HG02973 (cell line): ENCODE results near the gene AFAP1L1.
A peak's percentile ranks its signal among the peaks of the same experiment; 100 is the strongest.

Source experiments
- ATAC-seq: cut with Tn5 transposase; IDR thresholded peaks from one replicate; pipeline ENCODE4 v1.9.1; 2021; ENCODE audit warnings: moderate library complexity; ENCODE audit not compliant: unreplicated experiment

The AFAP1L1 gene

DNA sequence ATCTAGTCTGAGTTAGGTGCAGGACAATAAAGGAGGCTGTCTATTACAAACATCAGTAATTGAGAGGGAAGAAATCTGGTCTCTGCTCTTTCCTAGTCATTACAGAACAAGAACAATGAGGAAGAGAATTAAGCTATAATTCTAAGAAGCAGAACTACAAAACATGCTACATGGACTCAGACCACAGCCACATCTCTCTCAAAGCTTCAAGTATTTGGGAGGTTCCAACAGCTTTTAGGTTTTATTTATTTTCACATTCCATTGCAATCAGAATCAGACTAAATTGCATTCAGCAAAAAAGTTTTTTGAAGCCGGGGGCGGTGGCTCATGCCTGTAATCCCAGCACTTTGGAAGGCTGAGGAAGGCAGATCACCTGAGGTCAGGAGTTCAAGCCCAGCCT lies 72.5 kb downstream of the AFAP1L1 start:
- no peak for ATAC-seq

DNA sequence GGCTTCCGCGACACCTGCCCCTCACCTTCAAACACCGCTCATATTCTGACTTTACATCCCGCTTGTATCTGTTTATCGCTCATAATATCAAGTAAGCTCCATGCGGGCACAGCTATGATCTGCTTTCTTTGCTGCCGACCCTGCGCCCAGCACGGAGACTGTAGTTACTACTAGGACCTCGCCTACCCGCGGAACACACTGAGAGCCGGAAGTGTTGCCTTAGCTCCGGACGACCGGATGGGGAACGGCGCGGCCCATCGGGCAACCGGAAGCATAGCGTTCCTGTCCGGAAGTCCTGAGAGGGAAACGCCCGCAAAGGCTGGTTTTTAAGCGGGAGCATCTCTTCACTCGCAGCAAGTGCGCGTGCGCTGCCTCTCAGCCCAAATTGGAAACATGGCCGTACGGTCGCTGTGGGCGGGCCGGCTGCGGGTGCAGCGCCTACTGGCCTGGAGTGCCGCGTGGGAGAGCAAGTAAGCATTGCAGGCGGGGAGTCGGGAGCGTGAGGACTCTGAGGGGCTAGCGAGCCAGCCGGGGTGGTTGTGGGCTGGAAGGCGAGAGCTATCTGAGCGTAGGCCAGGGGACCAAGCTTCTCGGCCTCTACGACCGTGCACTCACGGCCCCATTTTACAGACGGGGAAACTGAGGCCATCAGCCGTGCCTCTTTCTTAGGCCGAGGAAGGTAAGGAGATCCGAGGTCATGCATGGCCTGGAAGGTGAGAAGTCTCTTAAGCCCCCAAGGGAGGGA lies 73.7 kb downstream of the AFAP1L1 start, which contains the start of gene GRPEL2:
TSS of gene GRPEL2 (plus strand) at position 353 of the 745 bp plus-strand sequence. CDS start at position 394, 41 bp downstream.
- ATAC-seq = peak; percentile 97

DNA sequence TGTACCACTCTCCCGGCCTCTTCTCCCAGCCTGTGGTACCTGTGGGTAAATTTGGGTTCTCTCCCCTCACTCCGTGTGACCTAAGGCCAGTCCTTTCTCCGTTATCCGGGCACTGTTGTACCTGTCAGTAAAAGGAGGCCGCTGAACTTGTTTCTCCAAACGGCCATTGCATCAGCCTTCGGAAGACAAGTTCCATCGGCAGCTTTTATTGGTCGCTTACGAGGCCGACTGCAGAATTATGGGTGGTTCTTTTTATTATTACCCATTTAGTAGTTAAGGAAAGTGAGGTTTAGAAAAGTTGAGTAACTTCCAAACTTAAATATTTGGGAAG lies 74.2 kb downstream of the AFAP1L1 start:
- peak; percentile 0 for ATAC-seq

DNA sequence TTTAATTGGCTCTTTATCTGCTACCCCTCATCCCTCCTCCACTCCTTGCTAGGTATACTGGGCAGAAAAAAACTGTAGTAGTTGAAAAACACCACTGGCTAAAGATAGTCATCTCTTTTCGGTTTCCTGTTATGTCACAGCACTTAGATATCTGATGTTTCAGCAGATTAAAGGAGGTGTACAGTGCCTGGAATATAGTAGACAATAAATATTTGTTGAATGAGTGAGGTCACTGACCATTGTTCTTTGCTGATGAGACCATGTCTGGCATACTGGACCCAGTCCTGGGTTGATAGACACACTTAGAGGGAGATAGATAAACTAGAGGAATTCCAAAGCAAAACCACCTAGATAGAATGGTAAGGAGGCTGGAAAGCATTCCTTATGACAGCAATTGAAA lies 76.9 kb downstream of the AFAP1L1 start:
- no peak for ATAC-seq

DNA sequence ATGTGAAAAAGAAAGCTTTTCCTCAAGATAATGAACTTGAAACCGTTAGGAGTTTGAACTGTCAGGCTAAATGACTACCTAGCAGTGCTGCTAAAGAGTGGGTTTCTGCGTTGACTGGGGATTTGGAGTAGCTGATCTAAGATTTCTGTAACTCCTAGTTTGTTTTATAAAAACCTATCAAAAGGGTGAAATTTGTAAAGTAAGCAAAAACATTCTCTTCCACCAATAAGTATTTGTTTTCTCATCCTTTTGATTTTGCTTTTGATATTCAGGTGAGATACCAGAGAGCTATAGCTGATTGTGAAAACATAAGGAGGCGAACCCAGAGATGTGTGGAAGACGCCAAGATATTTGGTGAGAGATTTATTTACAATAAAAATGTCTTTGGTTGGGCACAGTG lies 77.7 kb downstream of the AFAP1L1 start:
- ATAC-seq = no peak

DNA sequence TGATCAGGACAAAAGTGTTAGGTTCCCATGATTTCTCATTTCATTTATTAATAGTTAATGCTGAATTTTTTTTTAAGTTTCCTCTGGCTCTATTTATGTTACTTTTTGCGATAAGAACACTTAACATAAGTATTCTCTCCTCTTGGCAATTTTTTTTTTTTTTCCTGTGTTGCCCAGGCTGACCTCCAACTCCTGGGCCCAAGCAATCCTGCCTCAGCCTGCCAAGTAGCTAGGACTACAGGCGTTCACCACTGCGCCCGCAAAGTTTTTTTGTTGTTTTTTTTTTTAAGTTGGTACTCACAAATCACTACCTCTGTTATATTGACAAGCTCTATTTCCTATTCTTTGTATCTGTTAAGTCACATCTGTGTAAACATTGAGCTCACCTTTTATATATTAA lies 80.5 kb downstream of the AFAP1L1 start:
- ATAC-seq = no peak

DNA sequence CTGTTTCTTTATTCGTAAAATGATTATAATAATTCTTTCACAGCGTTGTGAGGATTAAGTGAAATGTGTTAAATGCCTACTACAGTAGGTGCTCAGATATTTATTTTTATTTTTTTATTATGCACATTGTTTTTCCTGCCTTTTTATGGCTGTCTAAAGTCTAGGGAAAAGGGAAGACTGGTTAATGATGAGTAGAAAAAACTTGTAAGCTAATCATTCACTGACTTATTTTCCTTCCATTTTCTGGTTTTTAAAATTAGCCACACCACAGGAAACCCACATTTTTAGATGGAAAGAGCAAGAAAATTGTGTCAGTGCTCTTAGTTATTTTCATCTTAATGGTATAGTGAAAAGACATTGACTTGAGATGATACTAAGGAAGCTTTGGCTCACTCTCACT lies 82.3 kb downstream of the AFAP1L1 start:
- ATAC-seq = no peak

DNA sequence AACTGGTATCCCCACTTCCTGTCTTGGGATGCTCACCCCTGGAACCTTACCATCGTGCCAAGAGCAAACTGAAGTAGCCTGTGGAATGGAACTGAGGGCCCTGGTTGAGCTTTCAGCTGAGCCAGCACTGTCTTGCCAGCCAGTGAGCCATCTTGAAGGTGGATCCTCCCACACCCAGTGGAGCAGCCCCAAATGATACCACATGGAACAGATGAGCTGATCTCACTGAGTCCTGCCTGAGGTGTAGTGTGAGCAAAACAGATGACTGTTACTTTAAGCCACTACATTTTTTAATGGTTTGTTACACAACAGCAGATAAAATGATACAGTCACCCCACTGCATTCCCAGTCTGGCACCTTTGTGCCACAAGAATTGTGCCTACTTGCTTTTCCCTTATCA lies 84.0 kb downstream of the AFAP1L1 start:
- no peak for ATAC-seq

DNA sequence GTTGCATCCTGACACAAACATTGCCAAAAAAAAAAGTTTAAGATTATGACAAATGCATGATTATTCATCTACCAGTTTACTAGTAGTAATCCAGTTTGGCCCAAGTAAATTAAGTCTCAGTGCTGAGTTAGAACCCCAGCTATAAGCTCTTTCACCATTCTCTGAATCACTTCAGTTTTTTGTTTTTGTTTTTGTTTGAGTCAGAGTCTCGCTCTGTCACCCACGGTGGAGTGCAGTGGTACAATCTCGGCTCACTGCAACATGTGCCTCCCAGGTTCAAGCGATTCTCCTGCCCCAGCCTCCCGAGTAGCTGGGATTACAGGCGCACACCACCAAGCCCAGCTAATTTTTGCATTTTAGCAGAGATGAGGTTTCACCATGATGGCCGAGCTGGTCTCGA lies 84.7 kb downstream of the AFAP1L1 start:
- no peak for ATAC-seq

DNA sequence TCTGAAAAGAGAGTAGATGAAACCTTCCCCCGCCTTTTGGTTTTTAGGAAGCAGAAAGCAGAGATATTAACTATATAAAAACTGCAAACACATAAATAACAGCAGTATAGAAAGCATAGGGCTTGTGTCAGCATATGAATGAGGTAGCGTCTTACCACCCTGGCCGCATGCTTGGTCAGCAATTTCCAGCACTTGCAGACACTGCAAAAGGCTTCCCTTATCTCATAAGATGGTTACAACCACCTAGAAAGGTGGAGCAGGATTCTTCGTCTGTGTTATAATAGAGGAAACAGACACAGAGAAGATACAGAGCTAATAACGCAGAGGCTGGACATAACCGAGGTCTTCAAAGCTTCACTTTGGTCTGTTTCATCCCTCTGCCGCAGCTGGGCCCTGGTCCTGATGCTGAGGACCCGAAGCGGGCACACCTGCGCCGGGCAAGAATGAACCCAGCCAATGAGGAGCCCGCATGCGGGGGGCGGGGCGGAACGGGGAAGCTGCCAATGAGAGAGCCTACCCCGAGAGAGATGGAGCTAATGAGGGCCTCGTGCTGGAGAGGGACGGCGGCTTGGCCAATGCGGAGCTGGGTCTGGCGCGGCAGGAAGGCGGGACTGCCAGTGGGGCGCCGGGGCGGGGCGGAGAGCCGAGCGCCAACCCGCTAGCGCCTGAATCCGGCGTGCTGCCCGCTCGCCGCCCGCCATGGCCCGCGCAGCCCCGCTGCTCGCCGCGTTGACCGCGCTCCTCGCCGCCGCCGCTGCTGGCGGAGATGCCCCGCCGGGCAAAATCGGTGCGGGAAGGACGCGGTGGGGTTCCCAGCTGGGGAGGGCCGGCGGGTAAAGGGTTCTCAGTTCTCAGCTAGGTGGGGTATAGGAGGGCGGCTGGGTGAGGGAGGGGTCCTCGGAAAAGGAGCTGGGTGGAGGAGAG lies 86.0 kb downstream of the AFAP1L1 start, which contains the start of gene PCYOX1L:
TSS of gene PCYOX1L (plus strand) at position 677 of the 924 bp plus-strand sequence. CDS start at position 700, 23 bp downstream.
- peak; percentile 99 for ATAC-seq

DNA sequence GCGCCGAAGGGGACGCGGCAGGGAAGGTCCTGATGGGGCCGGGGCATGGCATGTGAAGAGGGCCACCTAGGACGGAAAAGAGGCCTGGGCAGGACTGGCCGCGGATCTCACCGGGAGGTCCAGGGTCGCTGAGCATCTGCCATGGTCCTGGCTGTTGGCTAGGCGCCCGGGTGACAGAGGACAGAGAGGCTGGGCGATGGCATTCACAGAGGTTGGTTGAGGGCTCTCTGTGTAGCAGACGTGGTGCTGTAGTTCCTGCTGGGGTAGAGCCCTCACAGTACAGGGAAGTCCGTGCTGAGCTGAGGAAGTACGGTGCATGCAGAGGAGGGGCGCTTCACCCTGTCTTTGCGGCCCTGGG lies 86.6 kb downstream of the AFAP1L1 start:
- ATAC-seq = no peak

DNA sequence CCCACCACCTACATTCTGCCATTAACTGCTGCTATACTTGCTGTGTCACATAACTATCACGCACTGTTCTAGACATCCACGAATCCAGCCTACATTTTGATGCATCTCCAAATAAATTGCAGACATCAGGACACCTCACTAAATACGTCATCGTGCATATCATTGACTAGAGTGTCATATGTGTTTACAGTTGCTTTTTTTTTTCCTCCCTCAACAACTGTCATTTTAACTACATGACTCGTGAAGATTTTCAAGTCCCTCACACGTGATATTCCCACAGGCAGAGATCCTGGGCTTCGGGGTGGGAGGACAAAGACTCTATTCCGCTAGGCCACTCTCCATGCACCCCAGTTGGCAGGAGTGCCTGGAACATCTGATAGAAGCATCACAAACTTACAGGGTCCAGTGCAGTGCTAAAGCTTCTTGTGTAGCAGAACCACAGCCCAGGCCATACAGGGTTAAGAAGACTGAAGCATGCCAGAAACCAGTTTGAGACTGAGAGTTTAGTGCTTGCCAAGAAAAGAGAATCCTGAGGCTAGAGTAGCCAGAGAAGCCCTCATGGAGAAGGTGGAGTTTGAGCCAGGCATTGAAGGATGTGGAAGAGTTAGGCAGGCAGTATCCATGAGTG lies 87.3 kb downstream of the AFAP1L1 start:
- ATAC-seq = no peak

DNA sequence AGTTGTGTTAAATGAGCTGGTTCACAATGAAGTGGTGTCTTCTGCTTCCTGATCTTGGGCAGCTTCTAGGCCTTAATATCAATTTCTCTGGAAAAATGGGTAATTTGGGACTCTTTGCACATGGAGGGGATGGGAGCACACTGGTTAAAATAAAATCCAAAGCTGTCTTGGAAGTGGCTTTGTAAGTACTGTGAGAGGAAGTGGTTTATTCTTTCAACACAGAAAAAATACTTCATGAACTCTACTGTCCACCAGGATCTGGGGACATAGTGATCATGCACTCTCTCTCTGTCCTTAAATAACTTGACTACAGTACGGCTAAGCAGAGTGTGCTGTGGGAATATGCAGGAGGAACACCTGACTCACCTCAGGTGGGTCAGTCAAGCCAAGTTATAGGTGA lies 88.6 kb downstream of the AFAP1L1 start:
- ATAC-seq = no peak

DNA sequence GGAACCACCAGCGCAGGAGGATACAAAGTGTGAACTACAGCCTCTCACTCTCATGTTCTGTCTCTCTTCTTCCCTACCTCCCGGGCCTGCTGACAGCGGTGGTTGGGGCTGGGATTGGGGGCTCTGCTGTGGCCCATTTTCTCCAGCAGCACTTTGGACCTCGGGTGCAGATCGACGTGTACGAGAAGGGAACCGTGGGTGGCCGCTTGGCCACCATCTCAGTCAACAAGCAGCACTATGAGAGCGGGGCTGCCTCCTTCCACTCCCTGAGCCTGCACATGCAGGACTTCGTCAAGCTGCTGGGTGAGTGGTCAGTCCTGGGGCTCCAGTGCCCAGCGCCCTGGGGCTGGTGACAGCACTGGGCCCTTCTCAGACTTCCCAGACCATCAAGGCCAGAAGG lies 90.9 kb downstream of the AFAP1L1 start:
- ATAC-seq = no peak

DNA sequence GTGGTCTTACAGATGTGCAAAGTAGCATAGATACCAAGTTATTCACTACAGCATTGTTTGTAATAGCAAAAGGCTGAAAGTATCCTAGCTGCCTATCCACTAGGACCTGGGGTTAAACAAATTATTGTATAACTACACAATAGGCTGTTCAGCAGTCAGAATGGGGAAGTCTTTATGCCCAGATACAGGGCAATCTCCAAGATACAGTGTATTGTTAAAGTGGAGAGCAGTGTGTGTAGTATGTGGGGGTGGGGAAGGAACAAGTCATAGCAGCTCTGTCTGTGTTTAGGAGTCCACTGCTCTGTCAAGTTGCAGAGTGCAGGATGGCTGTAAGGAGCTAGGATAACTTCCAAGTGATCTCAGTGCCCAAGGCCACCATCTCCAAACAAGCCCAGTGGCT lies 91.7 kb downstream of the AFAP1L1 start:
- ATAC-seq = no peak

DNA sequence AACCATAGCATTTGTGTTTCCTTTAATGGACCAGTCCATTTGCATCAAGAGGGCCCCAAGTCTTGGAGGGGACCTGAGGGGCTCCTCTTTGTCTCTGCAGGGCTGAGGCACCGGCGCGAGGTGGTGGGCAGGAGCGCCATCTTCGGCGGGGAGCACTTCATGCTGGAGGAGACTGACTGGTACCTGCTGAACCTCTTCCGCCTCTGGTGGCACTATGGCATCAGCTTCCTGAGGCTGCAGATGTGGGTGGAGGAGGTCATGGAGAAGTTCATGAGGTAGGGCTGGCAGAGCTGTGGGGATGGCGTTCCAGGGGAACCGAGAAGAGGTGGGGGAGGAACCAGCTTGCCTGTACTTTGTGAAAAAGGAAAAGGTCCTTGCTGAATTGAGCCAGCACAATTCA lies 92.3 kb downstream of the AFAP1L1 start:
- ATAC-seq = no peak

DNA sequence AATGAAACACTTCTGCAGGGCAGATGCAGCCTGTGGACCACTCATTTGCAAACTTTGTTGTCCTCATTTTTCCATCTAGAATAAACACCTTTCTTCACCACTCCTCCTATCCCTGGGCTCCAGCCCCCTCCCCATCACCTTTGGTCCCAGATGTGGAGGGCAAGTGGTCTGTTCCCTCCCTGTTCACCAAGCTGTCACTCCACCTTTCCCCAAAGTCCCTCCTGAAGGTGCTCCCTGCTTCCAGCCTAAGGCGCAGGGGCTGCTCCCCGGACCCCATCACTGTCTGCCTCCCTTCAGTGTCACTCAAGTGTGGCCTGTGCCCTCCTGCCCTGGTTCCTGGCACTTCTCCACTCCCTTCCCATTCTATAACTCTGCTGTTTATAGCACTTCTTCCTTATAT lies 93.1 kb downstream of the AFAP1L1 start:
- ATAC-seq = no peak

DNA sequence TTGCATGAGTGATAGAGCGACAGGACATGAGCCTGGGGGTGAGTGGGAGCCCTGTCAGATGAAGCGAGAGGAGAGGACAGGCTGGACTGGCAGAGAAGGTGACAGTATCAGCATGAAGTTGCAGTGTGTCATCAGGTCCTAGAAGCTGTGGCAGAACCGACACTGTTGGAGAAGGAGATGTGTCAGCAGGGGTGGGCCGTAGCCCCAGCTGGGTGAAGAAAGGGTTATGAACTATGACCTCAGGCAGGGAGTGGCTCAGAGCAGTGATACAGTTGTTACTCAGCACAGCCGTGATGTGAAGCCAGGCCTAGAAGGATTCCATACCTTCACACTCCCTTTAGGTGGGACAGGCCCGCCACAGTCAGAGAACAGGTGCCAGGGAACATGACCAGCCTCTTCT lies 93.8 kb downstream of the AFAP1L1 start:
- ATAC-seq = no peak

DNA sequence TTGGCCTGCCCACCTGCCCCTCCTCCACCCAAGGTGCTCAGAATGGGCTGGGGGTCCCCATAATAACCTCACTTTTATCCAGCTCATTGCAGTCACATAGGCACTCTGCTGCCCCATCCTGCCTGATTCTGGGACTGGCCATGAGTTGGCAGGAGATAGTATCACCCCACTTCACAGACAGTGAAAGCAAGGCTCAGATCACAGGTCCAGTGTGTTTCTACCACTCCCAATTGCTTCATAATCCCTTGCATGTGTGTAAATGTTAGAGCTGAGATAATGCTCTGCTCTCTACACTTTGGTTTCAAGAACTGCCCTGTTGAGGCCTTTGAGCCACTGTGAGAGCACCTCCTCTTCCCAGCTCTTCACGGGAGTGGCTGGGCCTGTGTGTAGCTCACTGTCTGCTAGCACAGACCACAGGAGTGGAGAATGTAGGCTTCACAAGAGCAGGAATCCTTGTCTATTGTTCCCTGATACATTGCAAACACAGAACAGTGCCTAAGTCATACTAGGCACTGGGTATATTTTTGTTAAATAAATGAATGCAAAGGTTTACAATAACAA lies 94.6 kb downstream of the AFAP1L1 start:
- ATAC-seq = no peak

DNA sequence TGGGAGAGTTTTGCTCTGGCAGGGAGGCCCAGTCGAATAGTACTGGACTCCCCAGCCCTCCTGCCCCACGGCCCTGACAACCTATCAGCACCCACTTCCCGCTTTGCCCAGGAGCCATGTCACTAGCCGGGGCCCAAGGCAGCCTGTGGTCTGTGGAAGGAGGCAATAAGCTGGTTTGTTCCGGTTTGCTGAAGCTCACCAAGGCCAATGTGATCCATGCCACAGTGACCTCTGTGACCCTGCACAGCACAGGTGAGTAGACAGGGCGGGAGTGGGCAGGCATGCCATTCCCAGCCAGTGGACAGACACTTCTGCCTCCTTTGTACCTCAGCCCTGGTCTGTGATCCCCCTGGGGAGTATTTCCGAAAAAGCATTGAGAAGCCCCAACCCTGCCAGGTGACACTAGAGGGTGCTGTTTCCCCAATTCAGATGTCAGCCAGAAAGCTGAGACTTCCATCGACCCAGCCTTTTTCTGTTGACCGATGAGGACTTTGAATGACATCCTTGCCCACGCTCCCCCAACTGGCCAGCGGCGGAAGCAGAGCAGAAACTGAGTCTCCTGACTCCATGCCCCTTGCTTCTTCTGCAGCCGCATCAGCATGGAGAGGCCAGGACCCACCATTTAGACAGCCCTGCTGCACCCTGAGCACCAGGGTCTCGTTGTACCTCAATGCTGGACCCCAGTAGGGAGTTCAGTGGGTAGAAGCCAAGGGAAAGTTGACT lies 95.8 kb downstream of the AFAP1L1 start:
- ATAC-seq = peak; percentile 50
